BE2C (cell line): ENCODE data around the gene KRT32.

Experiments
- DNase-seq: peaks from one replicate; pipeline ENCODE4 v3.0.0-alpha.2; 2020
- H3K27me3 ChIP-seq: fragments of 250-450 bp; sonication (Bioruptor Pico); 2 replicates; pipeline ENCODE4 v1.5.1; 2020; ENCODE audit warnings: mild to moderate bottlenecking
- H3K36me3 ChIP-seq: fragments of 250-450 bp; sonication (Bioruptor Pico); 2 replicates; pipeline ENCODE4 v1.5.1; 2020; ENCODE audit warnings: mild to moderate bottlenecking
- H3K4me1 ChIP-seq: fragments of 250-450 bp; sonication (Bioruptor Pico); 2 replicates; pipeline ENCODE4 v1.5.1; 2020
- H3K4me3 ChIP-seq: 2 replicates; pipeline ENCODE4 v1.5.1; 2011; ENCODE audit warnings: low read depth, low read length
- H3K9me3 ChIP-seq: fragments of 250-450 bp; sonication (Bioruptor Pico); 2 replicates; pipeline ENCODE4 v1.5.1; 2020
- TF ChIP-seq, protein P1 (sequence below): IDR thresholded peaks from 2 replicates; pipeline ENCODE4 v1.5.1; 2012; ENCODE audit warnings: mild to moderate bottlenecking, low read depth, low read length

The KRT32 gene

DNA sequence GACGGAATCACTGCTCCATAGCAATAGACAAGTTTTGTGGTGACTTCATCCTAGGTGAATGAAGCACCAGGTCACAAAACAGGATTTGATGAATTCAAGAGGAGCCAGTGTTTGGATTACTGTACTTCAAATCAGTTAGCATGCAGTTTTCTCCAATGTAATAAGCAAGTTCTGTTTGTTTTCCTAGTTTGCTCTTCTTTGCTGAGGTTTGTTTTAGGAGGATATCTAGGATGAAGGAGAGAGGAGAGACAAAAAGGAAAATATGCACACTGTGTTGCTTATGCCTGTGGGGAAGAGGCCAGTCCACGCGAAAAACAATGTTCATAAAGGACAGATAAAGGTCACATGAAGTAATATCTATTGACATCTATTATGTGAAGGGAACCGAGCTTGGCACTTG is 51.8 kb downstream of the KRT32 start:
- no peak for DNase-seq
- Histone ChIP-seq H3K27me3 (no peaks in the 10 kb centered on the region), H3K4me3 (no peak overlapping the region), H3K4me1 (no peaks in the 10 kb centered on the region), H3K36me3 (no peaks in the 10 kb centered on the region), H3K9me3 (no peaks in the 10 kb centered on the region)
- TF ChIP-seq, protein P1, sequence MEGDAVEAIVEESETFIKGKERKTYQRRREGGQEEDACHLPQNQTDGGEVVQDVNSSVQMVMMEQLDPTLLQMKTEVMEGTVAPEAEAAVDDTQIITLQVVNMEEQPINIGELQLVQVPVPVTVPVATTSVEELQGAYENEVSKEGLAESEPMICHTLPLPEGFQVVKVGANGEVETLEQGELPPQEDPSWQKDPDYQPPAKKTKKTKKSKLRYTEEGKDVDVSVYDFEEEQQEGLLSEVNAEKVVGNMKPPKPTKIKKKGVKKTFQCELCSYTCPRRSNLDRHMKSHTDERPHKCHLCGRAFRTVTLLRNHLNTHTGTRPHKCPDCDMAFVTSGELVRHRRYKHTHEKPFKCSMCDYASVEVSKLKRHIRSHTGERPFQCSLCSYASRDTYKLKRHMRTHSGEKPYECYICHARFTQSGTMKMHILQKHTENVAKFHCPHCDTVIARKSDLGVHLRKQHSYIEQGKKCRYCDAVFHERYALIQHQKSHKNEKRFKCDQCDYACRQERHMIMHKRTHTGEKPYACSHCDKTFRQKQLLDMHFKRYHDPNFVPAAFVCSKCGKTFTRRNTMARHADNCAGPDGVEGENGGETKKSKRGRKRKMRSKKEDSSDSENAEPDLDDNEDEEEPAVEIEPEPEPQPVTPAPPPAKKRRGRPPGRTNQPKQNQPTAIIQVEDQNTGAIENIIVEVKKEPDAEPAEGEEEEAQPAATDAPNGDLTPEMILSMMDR, result no peak

DNA sequence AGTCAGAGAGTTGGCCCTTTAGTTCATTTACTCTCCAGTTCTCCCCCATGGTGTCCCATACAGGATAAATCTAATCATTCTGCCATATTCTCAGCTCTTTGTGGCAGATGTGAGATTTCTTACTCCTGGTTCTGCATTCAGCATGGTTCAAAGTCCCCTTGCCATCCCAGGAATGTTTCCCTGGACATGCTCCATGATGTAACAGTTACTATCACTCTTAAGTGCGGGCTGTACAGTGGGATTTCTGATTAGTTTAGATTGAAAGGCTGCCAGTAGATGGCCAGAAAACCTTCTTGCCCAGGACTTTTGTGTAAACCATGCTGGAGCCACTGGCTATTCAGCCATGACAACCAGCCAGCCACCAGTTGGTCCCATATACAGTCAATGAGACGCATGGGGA is 53.2 kb downstream of the KRT32 start:
- H3K4me1 ChIP-seq, result no peaks in the 10 kb centered on the region
- no peaks in the 10 kb centered on the region for H3K36me3 ChIP-seq
- DNase-seq, result no peak
- TF ChIP-seq, protein P1, result no peak
- no peaks in the 10 kb centered on the region for H3K27me3 ChIP-seq
- no peaks in the 10 kb centered on the region for H3K9me3 ChIP-seq
- H3K4me3 ChIP-seq, result no peak overlapping the region

DNA sequence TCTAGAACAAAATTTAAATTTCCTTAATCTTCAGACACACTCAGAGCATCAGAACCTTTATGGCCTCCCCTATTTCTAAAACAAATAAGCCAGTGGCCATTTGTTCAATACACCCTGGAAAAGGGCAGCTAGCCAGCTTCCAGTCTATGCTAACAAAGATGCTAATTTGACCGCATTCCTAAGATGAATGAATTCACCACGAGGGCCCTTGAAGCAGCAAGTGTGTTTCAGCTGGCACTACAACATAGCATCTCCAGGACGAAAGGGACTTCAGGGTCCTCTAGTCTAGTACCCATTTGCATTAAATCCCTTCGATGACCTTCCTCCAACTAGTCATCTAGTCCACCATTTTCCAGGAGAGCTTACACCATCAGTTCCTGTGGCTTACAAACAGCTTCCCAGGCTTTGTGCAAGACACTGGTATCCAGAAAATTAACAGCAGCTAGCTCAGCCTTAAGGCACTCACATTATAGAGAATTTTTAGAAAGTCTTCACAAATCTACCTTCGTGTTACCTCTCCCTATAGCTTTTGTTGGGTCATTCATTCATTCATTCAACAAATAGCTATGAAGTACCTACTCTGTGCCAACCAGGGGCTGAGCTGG is 53.7 kb downstream of the KRT32 start:
- TF ChIP-seq, protein P1, result no peak
- H3K4me1 ChIP-seq, result no peaks in the 10 kb centered on the region
- no peaks in the 10 kb centered on the region for H3K36me3 ChIP-seq
- H3K27me3 ChIP-seq, result no peaks in the 10 kb centered on the region
- H3K9me3 ChIP-seq, result no peaks in the 10 kb centered on the region
- no peak for DNase-seq
- no peak overlapping the region for H3K4me3 ChIP-seq

DNA sequence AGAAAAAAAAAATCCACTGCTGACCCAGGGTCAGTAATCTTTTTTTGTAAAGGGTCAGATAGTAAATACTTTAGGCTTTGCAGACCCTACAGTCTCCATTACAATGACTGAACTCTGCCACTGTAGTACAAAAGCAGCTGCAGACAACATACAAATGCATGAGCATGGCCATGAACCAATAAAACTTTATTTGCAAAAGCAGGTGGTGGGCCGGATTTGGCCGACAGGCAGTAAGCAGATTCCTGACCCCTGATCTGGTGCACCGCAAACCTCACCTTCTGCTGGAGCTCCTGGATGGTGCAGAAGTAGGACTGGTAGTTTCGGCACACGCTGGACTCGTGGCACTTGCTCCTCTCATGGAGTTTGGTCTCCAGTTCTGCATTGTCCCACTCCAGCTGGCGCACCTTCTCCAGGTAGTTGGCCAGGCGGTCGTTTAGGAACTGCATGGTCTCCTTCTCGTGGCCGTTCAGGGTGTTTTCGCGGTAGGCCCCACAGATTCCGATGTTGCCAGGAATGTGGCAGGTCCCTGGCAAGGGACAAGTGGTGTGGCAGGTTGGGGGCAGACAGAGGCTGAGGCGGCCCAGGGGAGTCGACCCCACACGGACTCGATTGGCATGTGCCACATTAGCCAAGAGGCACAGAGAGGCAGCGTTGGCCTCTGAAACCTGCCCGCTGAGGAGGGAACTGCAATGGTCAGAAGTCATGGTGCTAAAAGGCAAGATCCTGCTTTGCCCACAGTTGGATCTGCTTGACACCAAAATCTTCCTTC is 55.9 kb downstream of the KRT32 start:
- H3K36me3 ChIP-seq, result no peaks in the 10 kb centered on the region
- no peak overlapping the region for H3K4me3 ChIP-seq
- H3K27me3 ChIP-seq, result no peaks in the 10 kb centered on the region
- H3K4me1 ChIP-seq, result no peaks in the 10 kb centered on the region
- DNase-seq, result no peak
- no peaks in the 10 kb centered on the region for H3K9me3 ChIP-seq
- TF ChIP-seq, protein P1, result no peak
